Smooth muscle cell (in vitro differentiated cells): ENCODE data around the gene GJC2. TPM values are rescaled to one million over a fixed set of nuclear protein-coding genes. Genes with fewer than 3 reads are reported as not detected.

ENCODE experiments used
- DNase-seq: peaks from one replicate; lab custom pipeline; 2025; ENCODE audit not compliant: unreplicated experiment; lab: John Stamatoyannopoulos, UW
- H2AFZ ChIP-seq: fragments of 200-600 bp; sonication (generic); 2 replicates; pipeline ENCODE4 v1.6.0; 2016; ENCODE audit warnings: antibody characterized with exemption, low read depth, mild to moderate bottlenecking
- H3F3A ChIP-seq: fragments of 200-600 bp; sonication (generic); 2 replicates; pipeline ENCODE4 v1.6.0; 2017; ENCODE audit warnings: antibody characterized with exemption, low read depth
- H3K27ac ChIP-seq: fragments of 200-600 bp; sonication (generic); 2 replicates; pipeline ENCODE4 v1.5.1; 2016; ENCODE audit warnings: low read depth, mild to moderate bottlenecking
- H3K27me3 ChIP-seq: fragments of 200-600 bp; sonication (generic); 2 replicates; pipeline ENCODE4 v1.6.1; 2016; ENCODE audit warnings: low read depth, mild to moderate bottlenecking
- H3K36me3 ChIP-seq: fragments of 200-600 bp; sonication (generic); 2 replicates; pipeline ENCODE4 v1.5.1; 2016; ENCODE audit warnings: low read depth
- H3K4me1 ChIP-seq: fragments of 200-600 bp; sonication (generic); 2 replicates; pipeline ENCODE4 v1.5.1; 2016; ENCODE audit warnings: low read depth
- H3K4me2 ChIP-seq: fragments of 200-600 bp; sonication (generic); 2 replicates; pipeline ENCODE4 v1.6.0; 2016; ENCODE audit warnings: mild to moderate bottlenecking
- H3K4me3 ChIP-seq: fragments of 200-600 bp; sonication (generic); 2 replicates; pipeline ENCODE4 v1.5.1; 2016; ENCODE audit warnings: mild to moderate bottlenecking
- H3K79me2 ChIP-seq: fragments of 200-600 bp; sonication (generic); 2 replicates; pipeline ENCODE4 v1.6.0; 2016; ENCODE audit warnings: low read depth, mild to moderate bottlenecking
- H3K9ac ChIP-seq: fragments of 200-600 bp; sonication (generic); 2 replicates; pipeline ENCODE4 v1.6.0; 2016; ENCODE audit warnings: low read depth
- H3K9me3 ChIP-seq: fragments of 200-600 bp; sonication (generic); replicated peaks from 2 replicates; pipeline ENCODE4 v1.5.1; 2016; ENCODE audit warnings: low read depth
- H4K20me1 ChIP-seq: fragments of 200-600 bp; sonication (generic); 2 replicates; pipeline ENCODE4 v1.6.0; 2016; ENCODE audit warnings: low read depth
- CTCF ChIP-seq: fragments of 200-600 bp; sonication (generic); IDR thresholded peaks from 2 replicates; pipeline ENCODE4 v1.5.1; 2017; ENCODE audit warnings: borderline replicate concordance, mild to moderate bottlenecking, antibody characterized with exemption; ENCODE audit not compliant: insufficient read depth, poor library complexity, severe bottlenecking
- WGBS: methylation state at CpG from one replicate; pipeline ENCODE4 v1.1.7; 2016; ENCODE audit warnings: low lambda C conversion rate; 5-methylcytosine and 5-hydroxymethylcytosine counted together
- polyA plus RNA-seq: library from polyadenylated mRNA; unstranded; fragments of >200 nt; fragmentation: Nextera tagmentation; extraction: Ambion mirVana; gene quantifications from 2 replicates; pipeline ENCODE4 v1.2.1, GENCODE V29; 2016
- total RNA-seq: library from RNA; depleted of rRNA; stranded (reverse); fragments of >200 nt; gene quantifications from 2 replicates; pipeline ENCODE4 v1.2.3, GENCODE V29; 2014

Gene GJC2
- total and polyA plus RNA-seq, 2 experiments from 2014 or later: 0.29 TPM; not detected in 1

- H3K79me2 ChIP-seq: no peaks in the 10 kb centered on the region
- peaks cover 35% of the 10 kb centered on the region for H4K20me1 ChIP-seq
- no peaks in the 10 kb centered on the region for H3F3A ChIP-seq
- no peak overlapping the region for H3K9ac ChIP-seq
- 92% methylated on average over 19 of the region's 19 CpGs for WGBS
- H3K36me3 ChIP-seq: no peaks in the 10 kb centered on the region
- DNase-seq: no peak
- H3K27ac ChIP-seq: no peak overlapping the region
- H3K4me3 ChIP-seq: no peak overlapping the region
- H3K9me3 ChIP-seq: no peaks in the 10 kb centered on the region
- no peak overlapping the region for H3K4me2 ChIP-seq
- H3K27me3 ChIP-seq: no peaks in the 10 kb centered on the region
- peaks cover 8% of the 10 kb centered on the region for H3K4me1 ChIP-seq
- TF ChIP-seq CTCF: no peak
- H2AFZ ChIP-seq: no peak overlapping the region
Observed at GRCh38 chr1:228152097-228152917, 2.6 kb downstream of the GJC2 start.

DNA sequence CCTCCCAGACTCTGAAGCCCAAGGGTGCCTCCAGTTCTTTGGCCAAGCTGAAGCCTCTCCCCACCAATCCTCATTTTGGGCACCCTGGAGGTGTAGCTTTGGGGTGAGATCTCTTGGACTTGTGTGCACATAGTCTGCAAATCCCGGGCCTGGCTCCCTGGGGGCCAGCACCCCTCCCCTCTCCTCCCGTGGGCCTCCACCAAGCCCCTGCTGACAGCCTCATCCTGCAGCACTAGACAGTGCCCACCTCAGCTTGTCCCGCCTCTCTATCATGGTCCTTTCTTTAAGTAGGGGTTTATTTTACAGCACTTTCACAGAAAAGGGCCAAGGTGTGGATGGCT, 3.2 kb downstream of the GJC2 start:
- no peak for DNase-seq
- Histone ChIP-seq H3F3A (no peaks in the 10 kb centered on the region), H3K36me3 (no peaks in the 10 kb centered on the region), H3K4me3 (no peak overlapping the region), H2AFZ (no peak overlapping the region), H3K27ac (no peak overlapping the region), H4K20me1 (peaks cover 29% of the 10 kb centered on the region), H3K9ac (no peak overlapping the region), H3K79me2 (no peaks in the 10 kb centered on the region), H3K9me3 (no peaks in the 10 kb centered on the region), H3K4me1 (peaks cover 8% of the 10 kb centered on the region), H3K27me3 (no peaks in the 10 kb centered on the region), H3K4me2 (no peak overlapping the region)
- TF ChIP-seq CTCF: no peak
- 94% methylated on average over 3 of the region's 3 CpGs for WGBS

DNA sequence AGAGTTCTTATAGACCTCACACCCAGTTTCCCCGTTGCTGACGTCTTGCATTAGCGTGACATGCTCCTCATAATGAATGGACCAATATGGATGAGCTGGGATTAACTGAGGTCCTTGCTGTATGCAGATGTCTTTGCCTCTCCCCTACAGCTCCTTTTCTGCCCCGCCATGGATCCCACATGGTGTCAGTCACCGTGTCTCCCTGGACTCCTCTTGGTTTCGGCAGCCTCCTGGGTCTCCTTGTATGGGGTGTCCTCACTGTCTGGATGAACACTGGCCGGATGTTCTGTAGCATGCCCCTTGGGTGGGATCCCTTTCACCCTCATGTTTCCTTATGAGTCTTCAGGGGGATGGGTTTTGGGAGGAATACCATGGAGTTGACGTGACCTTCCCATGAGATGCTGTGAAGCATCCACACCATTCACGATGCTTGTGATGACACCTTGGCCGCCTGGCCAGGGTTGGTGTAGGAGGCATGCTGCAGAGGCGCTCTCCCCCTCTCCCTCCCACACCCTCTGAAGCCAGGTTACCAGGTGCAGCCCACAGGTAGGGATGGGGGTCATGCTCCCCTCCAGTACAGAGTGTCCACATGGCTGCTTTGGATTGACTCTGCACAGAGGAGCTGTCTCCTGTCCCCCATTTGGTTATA, 4.4 kb downstream of the GJC2 start:
- WGBS: 90% methylated on average over 11 of the region's 11 CpGs
- Histone ChIP-seq H3K4me3 (no peak overlapping the region), H3K4me2 (no peak overlapping the region), H3K9ac (no peak overlapping the region), H2AFZ (no peak overlapping the region), H3K9me3 (no peaks in the 10 kb centered on the region), H4K20me1 (peaks cover 17% of the 10 kb centered on the region), H3F3A (no peaks in the 10 kb centered on the region), H3K27me3 (no peaks in the 10 kb centered on the region), H3K4me1 (peaks cover 6% of the 10 kb centered on the region), H3K36me3 (no peaks in the 10 kb centered on the region), H3K79me2 (no peaks in the 10 kb centered on the region), H3K27ac (no peak overlapping the region)
- no peak for DNase-seq
- no peak for TF ChIP-seq CTCF
